Transverse colon (tissue), 4 donors: ENCODE results near the gene JMJD1C. TPM values are rescaled to one million over a fixed set of nuclear protein-coding genes. Genes with fewer than 3 reads are reported as not detected.
"Not testable (repeated sequence)": the region's sequence is repeated elsewhere in the genome, so short reads cannot be mapped to it uniquely, and the experiment has no call there.

ENCODE experiments used
- DNase-seq: peaks from one replicate; pipeline ENCODE4 v3.0.0-alpha.2; 2019
- H3K27ac ChIP-seq, 4 donors: fragments of 200-600 bp; sonication (generic); 2 replicates each; pipeline ENCODE4 v1.5.1; 2016 to 2018; ENCODE audit warnings: inconsistent platforms in 4 of 4
- H3K27me3 ChIP-seq: fragments of 200-600 bp; sonication (generic); 2 replicates; pipeline ENCODE4 v1.5.1; 2017; ENCODE audit warnings: inconsistent platforms
- H3K36me3 ChIP-seq, 4 donors: fragments of 200-600 bp; sonication (generic); 2 replicates each; pipeline ENCODE4 v1.5.1; 2017 to 2019; ENCODE audit warnings: inconsistent platforms in 4 of 4
- H3K4me1 ChIP-seq, 4 donors: fragments of 200-600 bp; sonication (generic); 2 replicates each; pipeline ENCODE4 v1.5.1; 2017 to 2020; ENCODE audit warnings: inconsistent platforms in 4 of 4
- H3K4me3 ChIP-seq, 4 donors: fragments of 200-600 bp; sonication (generic); 1 replicate in 1 of 4; 2 replicates in 3 of 4; pipeline versions ENCODE4 v1.5.1 to v1.6.1; 2017 to 2019; ENCODE audit warnings: inconsistent platforms in 4 of 4
- H3K9me3 ChIP-seq, 2 donors: fragments of 200-600 bp; sonication (generic); 2 replicates each; pipeline ENCODE4 v1.5.1; 2017 to 2019; ENCODE audit warnings: inconsistent platforms in 2 of 2
- EP300 ChIP-seq: sonication (generic); formaldehyde crosslinking; IDR thresholded peaks from one replicate; pipeline ENCODE4 v1.6.1; 2017; ENCODE audit warnings: antibody characterized with exemption, low read depth
- POLR2A ChIP-seq: fragments of 450-650 bp; IDR thresholded peaks from one replicate; pipeline ENCODE4 v1.6.1; 2016; ENCODE audit warnings: antibody characterized with exemption, mild to moderate bottlenecking, moderate library complexity
- POLR2AphosphoS5 ChIP-seq, 3 donors: sonication (generic); formaldehyde crosslinking; IDR thresholded peaks; one replicate each; pipeline ENCODE4 v1.6.1; 2016; ENCODE audit warnings: antibody characterized with exemption in 3 of 3
- WGBS, 2 donors: methylation state at CpG; one replicate each; pipeline ENCODE4 v1.1.5; 2018; ENCODE audit warnings: low coverage in 1 of 2; 5-methylcytosine and 5-hydroxymethylcytosine counted together
- in situ Hi-C, 4 donors: fragments of 200-750 bp; cut with MboI; loops; one replicate each; pipeline versions ENCODE4 v1.15.0 to v1.15.1; 2017; ENCODE audit warnings: low sequenced_read_pairs in 3 of 4, low pct_ligation_motif_present in 1 of 4, low pct_unique_long_range_greater_than_20kb in 1 of 4
- intact Hi-C: fragments of 100-400 bp; cut with DNase I; formaldehyde crosslinking; loops from one replicate; pipeline ENCODE4 v1.15.1; 2023; ENCODE audit warnings: low total_unique reads
- total RNA-seq, 4 donors: library from RNA; depleted of rRNA; stranded (reverse); fragments of >200 nt; gene quantifications; one replicate each; pipeline ENCODE4 v1.1.0, GENCODE V29; 2016
- TF ChIP-seq, protein P1 (sequence below), 5 experiments: fragments of 200-600 bp in 3 of 5; fragments of 450-650 bp in 2 of 5; sonication (generic) in 3 of 5; IDR thresholded peaks; 1 replicate in 2 of 5; 2 replicates in 3 of 5; pipeline ENCODE4 v1.5.1; 2016 to 2017; ENCODE audit warnings: antibody characterized with exemption in 5 of 5, inconsistent platforms in 3 of 5, mild to moderate bottlenecking in 2 of 5, moderate library complexity in 1 of 5

JMJD1C gene
- total RNA-seq, 4 donors from 2014 or later: 56.7 to 128 (median 78.9) TPM

DNA sequence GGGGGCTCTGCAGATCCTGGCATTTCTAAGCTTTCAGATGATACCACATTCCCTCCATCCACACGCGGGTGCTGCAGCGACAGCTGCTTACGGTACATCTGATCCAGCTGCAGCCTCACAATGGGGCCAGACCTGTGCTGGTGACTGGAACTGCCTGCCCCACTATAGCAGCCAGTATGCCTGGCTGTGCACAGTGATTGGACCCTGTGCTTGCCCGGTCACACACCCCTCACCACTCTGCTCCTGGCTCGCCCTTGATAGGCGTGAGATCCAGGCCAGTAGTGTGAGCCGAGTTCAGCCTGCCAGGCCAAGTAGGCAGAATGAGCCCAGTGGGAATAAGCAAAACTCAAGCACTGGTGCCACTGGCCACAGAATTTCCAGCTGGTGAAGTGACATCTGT lies 167.8 kb downstream of the JMJD1C start:
- in situ Hi-C loops (no loop called here), intact Hi-C loops (no loop called here)
- DNase-seq: no peak
- H3K27me3 ChIP-seq: no peaks in the 10 kb centered on the region
- H3K9me3 ChIP-seq: no peaks in the 10 kb centered on the region
- H3K4me1 ChIP-seq: peaks cover 0 to 3% (median 0%) of the 10 kb centered on the region in 4 donors
- TF ChIP-seq POLR2AphosphoS5 (IDR thresholded peaks at IDR 0.05): no peak
- TF ChIP-seq, protein P1, sequence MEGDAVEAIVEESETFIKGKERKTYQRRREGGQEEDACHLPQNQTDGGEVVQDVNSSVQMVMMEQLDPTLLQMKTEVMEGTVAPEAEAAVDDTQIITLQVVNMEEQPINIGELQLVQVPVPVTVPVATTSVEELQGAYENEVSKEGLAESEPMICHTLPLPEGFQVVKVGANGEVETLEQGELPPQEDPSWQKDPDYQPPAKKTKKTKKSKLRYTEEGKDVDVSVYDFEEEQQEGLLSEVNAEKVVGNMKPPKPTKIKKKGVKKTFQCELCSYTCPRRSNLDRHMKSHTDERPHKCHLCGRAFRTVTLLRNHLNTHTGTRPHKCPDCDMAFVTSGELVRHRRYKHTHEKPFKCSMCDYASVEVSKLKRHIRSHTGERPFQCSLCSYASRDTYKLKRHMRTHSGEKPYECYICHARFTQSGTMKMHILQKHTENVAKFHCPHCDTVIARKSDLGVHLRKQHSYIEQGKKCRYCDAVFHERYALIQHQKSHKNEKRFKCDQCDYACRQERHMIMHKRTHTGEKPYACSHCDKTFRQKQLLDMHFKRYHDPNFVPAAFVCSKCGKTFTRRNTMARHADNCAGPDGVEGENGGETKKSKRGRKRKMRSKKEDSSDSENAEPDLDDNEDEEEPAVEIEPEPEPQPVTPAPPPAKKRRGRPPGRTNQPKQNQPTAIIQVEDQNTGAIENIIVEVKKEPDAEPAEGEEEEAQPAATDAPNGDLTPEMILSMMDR (IDR thresholded peaks at IDR 0.05): no peak
- no peak for TF ChIP-seq POLR2A
- TF ChIP-seq EP300: no peak
- H3K27ac ChIP-seq: no peak overlapping the region
- WGBS, 2 donors: 98% methylated on average over 5 of the region's 8 CpGs; no CpG with 5 or more reads in 1 of the 2 donors
- no peak overlapping the region for H3K4me3 ChIP-seq
- no peaks in the 10 kb centered on the region for H3K36me3 ChIP-seq

DNA sequence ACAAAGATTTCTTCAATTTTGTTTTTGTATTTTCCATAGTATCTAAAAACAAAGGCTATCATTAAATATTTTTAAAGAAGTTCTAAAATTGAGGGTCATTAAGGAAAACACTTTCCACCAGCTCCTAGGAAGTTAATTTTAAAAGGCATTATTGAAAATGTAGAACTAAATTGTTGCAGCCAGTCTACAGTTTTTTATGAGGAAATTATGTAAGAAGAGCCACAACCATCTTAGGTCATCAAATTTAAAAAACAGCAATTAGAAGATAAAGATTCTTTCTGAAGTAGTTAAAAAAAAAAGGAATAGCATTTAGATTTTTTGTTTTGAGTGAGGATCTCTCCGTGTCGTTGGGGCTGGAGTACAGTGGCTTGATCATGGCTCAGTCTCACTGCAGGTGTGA lies 171.0 kb downstream of the JMJD1C start:
- H3K4me1 ChIP-seq: peaks cover 0 to 3% (median 0%) of the 10 kb centered on the region in 4 donors
- intact Hi-C loops (no loop called here), in situ Hi-C loops (no loop called here)
- H3K9me3 ChIP-seq: no peaks in the 10 kb centered on the region
- H3K36me3 ChIP-seq: no peaks in the 10 kb centered on the region
- no peak for DNase-seq
- no peak overlapping the region for H3K27ac ChIP-seq
- no peak overlapping the region for H3K4me3 ChIP-seq
- WGBS, 2 donors: 85% methylated on average over 2 of the region's 2 CpGs; no CpG with 5 or more reads in 1 of the 2 donors
- H3K27me3 ChIP-seq: no peaks in the 10 kb centered on the region
- TF ChIP-seq, protein P1 (IDR thresholded peaks at IDR 0.05): no peak
- TF ChIP-seq POLR2AphosphoS5 (IDR thresholded peaks at IDR 0.05) (no peak), EP300 (no peak), POLR2A (no peak)

DNA sequence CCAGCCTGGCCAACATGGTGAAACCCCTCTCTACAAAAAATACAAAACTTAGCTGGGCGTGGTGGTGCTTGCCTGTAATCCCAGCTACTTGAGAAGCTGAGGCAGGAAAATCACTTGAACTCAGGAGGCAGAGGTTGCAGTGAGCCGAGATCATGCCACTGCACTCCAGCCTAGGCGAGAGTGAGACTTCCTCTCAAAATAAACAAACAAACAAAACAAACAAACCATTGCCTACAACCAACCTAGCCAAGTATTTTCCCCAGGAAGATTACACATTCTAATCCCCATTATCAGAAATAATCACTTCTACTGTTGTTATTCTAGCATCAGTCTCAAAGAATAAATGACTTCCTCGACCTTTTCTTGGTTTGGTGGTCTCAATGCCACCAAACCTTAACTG lies 172.9 kb downstream of the JMJD1C start:
- H3K27ac ChIP-seq, in situ Hi-C loops, H3K9me3 ChIP-seq, H3K27me3 ChIP-seq, H3K4me1 ChIP-seq, intact Hi-C loops, H3K36me3 ChIP-seq, H3K4me3 ChIP-seq, DNase-seq: not testable (repeated sequence)
- 69 to 91% methylated on average over 3 to 4 of the region's 4 CpGs for WGBS, 2 donors

DNA sequence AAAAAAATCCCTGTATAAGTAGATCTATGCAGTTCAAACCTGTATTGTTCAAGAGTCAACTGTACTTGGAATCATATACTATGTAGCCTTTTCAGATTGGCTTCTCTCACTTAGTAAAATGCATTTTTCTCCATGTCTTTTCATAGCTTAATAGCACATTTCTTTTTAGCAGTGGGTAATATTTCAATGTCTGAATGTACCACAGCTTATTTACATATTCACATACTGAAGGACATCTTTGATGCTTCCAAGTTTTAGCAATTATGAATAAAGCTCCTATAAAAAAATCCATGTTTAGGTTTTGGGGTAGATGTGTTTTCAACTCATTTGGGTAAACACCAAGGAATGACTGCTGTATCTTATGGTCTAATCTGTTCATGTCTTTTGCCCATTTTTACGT lies 177.6 kb downstream of the JMJD1C start:
- no peak for DNase-seq
- Histone ChIP-seq H3K4me1 (peaks cover 0 to 9% (median 2%) of the 10 kb centered on the region in 4 donors), H3K27ac (no peak overlapping the region), H3K36me3 (no peaks in the 10 kb centered on the region), H3K27me3 (no peaks in the 10 kb centered on the region), H3K4me3 (no peak overlapping the region), H3K9me3 (no peaks in the 10 kb centered on the region)
- 100% methylated on average over 1 of the region's 1 CpG for WGBS, 2 donors
- in situ Hi-C loops: no loop called here
- intact Hi-C loops: no loop called here
- TF ChIP-seq, protein P1 (IDR thresholded peaks at IDR 0.05): no peak
- TF ChIP-seq EP300 (no peak), POLR2AphosphoS5 (IDR thresholded peaks at IDR 0.05) (no peak), POLR2A (no peak)

DNA sequence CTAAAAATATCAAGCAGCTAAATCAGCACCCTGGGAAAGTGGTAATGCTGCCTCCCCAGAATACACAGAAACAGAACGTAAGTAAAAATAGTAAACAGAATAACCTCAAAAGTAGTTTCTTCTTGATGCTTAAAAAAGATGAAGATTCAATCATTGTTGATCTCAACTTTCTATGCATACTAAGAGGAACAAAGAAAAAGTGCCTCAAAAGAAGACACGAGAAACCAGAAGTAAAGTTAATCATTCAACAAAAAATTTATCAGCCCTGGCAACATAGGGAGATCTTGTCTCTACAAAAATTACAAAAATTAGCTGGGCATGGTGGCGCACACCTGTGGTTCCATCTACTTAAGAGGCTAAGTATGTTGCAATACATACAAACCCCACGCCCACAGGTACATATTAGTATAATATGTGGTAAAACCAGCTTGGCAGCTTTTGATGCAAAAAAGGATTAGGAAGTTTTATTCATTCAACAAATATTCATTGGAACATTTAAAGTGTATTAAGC lies 179.0 kb downstream of the JMJD1C start:
- Histone ChIP-seq H3K36me3 (no peaks in the 10 kb centered on the region), H3K27me3 (no peaks in the 10 kb centered on the region), H3K9me3 (no peaks in the 10 kb centered on the region), H3K27ac (no peak overlapping the region), H3K4me3 (no peak overlapping the region), H3K4me1 (peaks cover 0 to 9% (median 2%) of the 10 kb centered on the region in 4 donors)
- in situ Hi-C loops (no loop called here), intact Hi-C loops (no loop called here)
- TF ChIP-seq, protein P1 (IDR thresholded peaks at IDR 0.05): no peak
- TF ChIP-seq POLR2A: no peak
- no peak for TF ChIP-seq EP300
- no peak for TF ChIP-seq POLR2AphosphoS5 (IDR thresholded peaks at IDR 0.05)
- no peak for DNase-seq
- 76 to 96% methylated on average over 4 of the region's 4 CpGs for WGBS, 2 donors
